GM21529 (cell line): Measurements from ENCODE around the gene RPS6KA2.

ENCODE experiments used
- ATAC-seq: cut with Tn5 transposase; IDR thresholded peaks from one replicate; pipeline ENCODE4 v1.9.1; 2021; ENCODE audit not compliant: unreplicated experiment

Gene RPS6KA2

DNA sequence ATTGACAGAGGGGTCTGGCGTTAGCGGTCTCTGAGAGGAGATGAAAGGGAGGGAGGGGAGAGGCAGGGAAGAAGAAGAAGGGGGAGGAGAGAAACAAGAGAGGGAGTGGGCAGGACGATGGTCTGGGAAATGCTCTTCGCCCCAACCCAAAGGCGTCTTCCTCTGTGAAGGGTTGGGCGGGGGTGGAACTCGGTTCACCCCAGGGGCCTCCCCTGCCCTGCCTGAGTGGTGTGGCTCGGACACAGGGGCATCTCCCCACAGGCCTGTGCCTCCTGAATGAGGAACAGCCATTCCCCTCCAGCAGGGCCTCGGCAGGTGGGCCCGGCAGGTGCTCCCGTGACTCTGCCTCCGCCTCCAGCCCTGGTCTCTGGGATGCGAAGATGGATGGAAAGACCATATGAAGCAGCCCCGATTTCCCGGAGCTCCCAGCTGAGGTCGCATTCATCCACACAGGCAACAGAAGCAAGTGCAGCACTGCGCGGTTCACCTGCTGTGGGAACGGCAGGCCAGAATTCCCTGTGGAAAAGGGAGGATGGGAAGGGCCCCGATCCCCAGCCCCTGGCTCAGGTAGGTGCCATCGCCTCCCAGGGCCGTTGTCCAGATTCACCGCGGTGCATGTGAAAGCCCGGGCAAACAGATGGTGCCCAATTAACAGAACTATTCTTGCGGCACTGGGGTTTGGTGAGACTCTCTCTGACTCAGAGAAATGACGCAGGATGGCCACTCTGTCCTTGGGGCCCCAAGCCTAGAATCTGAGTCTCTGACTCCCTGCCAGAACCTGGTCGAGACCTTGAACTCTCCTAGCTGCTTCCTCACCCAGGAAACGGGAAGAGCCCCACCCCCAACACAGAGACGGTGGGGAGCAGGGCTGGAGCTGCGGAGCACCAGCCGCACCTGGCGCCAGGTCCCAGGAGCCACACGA lies 29.4 kb upstream of the RPS6KA2 start:
- ATAC-seq: no peak

- ATAC-seq: no peak
Measured at GRCh38 chr6:166655713-166656229, 28.7 kb upstream of the RPS6KA2 start.

DNA sequence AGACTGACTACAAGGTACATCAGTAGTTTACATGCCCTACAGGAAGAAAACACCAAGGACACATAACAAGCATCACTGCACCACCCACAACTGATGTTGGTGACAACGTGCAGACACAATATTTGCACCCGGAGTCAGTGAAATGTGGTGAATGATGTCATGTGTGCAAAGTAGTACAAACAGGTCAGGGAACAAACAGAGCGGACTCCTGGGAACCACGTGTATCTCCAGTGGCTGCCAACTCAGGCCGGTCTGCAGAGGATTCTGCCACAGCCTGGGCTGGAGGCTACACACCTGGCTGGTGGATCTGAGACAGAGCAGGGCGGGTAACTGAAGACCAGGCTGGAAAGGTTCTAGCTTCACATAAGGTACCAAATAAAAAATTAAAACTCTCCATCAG lies 28.2 kb upstream of the RPS6KA2 start:
- no peak for ATAC-seq

GRCh38 chr6:166654573-166654972 lies 27.5 kb upstream of the RPS6KA2 start:
- ATAC-seq: no peak

GRCh38 chr6:166653639-166653941 lies 26.5 kb upstream of the RPS6KA2 start:
- ATAC-seq: no peak

- ATAC-seq: no peak
Measured at GRCh38 chr6:166650824-166651807, 24.1 kb upstream of the RPS6KA2 start.

GRCh38 chr6:166650047-166650446 lies 23.0 kb upstream of the RPS6KA2 start:
- no peak for ATAC-seq

- no peak for ATAC-seq
Measured at GRCh38 chr6:166648846-166649245, 21.8 kb upstream of the RPS6KA2 start.

- ATAC-seq: no peak
Measured at GRCh38 chr6:166647896-166648295, 20.8 kb upstream of the RPS6KA2 start.

DNA sequence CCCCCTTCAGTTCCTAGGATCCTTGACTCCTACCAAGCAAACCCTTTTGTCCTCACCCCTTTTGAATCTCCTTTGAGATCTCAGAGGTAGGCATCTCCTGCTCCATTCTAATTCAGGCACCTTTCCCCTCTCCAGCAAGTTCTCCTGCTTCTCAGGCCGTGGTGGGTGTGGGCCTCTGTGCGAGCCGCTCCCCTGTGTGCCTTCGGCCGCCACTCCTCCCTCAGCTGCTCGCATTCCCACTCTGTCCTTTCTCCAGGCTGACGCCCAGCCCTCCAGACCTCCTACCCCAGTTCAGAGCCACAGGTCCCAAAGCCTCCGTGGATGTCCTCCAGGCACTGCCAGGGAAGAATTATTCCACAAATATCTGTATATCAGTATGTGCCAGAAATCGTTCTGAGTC lies 19.7 kb upstream of the RPS6KA2 start:
- ATAC-seq: no peak

DNA sequence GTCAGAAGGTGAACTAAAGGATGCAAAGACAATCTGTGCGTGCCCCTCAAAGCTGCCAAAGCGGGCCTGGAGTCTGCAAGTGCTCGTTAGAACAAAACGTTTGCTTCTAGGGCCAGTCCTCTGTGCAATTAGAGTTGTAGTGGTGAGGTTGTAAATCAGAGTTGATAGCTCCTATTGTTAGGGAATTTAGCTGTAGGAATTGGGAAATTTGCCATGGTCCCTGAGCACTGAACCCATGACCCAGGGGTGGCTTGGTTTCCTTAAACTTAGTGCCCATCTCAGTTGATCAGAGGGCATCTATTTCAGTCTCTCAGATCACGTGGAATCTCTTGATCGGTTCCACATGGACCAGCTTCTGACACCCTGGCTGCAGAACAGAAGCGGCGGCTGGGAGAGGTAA lies 18.8 kb upstream of the RPS6KA2 start:
- ATAC-seq: no peak

- ATAC-seq: no peak
Measured at GRCh38 chr6:166644681-166645080, 17.6 kb upstream of the RPS6KA2 start.

- no peak for ATAC-seq
Measured at GRCh38 chr6:166643891-166644590, 17.0 kb upstream of the RPS6KA2 start.

DNA sequence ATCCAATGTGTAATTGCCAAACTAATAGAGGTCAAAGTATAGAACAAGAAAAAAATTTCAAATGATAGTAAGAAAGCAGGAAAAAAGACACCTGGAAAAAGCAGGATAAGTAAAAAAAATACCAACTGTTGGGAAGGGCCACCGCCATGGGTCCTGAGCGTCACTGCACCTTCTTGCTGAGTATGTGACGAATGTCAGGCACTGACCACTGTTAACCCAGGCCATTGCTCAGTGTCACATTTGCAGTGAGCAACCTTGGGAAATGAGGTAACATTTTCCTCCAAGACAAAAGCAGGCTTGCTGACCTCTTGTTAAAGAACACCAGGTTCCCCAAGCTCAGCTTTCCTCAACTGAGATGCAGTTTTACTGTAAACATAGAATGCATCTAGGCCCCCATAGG lies 15.6 kb upstream of the RPS6KA2 start:
- ATAC-seq: no peak

GRCh38 chr6:166640342-166641043 lies 13.4 kb upstream of the RPS6KA2 start:
- ATAC-seq: no peak

DNA sequence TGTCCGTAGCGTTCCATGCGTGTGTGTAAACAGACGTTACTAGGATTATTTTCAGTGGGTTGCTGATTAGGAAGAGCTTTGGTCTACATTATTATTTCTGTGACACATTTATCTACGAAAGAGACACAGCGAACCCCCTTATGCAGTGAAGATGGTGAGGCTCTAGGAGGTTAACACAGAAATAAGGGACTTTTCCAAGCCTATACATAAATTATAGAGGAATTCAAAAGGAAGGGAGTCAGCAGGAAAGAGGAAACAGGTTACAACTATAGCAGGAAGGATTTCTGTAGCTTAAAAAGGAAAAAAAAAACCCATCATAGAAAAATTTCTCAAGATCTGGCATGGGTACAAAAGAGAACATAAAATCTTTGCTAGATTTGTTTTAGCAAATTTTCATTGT lies 12.9 kb upstream of the RPS6KA2 start:
- no peak for ATAC-seq

- ATAC-seq: no peak
Measured at GRCh38 chr6:166638573-166638964, 11.5 kb upstream of the RPS6KA2 start.

GRCh38 chr6:166637812-166638572 lies 10.9 kb upstream of the RPS6KA2 start:
- no peak for ATAC-seq

DNA sequence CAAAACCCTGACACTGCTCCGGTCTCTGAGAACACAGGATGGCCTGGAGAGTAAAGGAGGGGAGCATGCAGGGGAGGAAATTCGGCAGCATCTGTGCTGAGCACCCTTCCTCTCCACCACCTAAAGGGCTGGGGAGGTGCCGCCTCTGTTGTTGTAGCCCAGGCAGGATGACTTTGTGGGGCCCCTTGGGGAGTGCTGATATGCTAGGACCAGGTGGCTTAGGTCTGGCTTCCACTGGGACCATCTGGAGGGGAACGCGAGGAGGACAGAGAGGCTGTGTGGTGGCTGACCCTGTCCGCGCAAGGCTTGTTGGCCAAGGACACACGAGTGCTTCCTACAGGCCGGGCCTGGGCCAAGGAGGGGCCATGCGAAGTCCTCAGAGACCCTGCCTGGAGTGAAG lies 9.9 kb upstream of the RPS6KA2 start:
- no peak for ATAC-seq
